NCI-H2029 treated with DMSO at 0.1 percent for 48 hours (cell line): ENCODE measurements around the gene RNF183.
"Not testable (repeated sequence)": the region's sequence is repeated elsewhere in the genome, so short reads cannot be mapped to it uniquely, and the experiment has no call there.

Experiments used
- DNase-seq: peaks from one replicate; lab custom pipeline; 2025; lab: John Stamatoyannopoulos, UW

RNF183 gene

DNA sequence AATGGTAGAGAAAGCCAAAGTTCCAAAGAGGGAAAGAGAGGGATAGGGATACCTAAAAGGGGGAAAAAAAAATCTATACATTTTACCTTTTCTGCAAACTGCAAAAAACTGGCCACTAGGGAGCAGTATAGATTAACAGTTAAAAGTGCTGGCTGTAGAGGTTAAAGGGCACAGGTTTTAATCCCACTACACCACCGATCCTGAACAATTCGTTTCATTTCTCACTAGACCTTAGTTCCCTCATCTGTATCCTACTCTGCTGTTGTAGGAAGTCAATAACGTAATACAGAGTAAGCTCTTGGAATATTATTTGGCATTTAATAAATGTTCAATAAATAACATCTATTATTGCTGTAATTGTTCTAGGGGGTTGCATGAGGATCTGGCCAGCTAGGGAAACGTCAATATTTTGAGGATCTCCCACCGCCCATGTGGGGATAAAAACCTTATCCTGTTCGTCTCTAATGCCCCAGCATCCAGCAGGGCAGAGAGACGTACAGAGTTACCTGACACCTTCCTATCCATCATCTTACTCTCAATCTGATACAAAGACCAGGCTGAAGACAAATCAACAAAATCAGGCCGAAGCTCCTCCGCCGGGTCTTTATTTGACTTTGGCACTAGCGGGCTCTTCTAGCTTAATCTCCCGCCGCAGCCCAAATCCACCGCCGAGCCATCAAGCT is 28.6 kb downstream of the RNF183 start:
- DNase-seq, result peak; percentile 59

DNA sequence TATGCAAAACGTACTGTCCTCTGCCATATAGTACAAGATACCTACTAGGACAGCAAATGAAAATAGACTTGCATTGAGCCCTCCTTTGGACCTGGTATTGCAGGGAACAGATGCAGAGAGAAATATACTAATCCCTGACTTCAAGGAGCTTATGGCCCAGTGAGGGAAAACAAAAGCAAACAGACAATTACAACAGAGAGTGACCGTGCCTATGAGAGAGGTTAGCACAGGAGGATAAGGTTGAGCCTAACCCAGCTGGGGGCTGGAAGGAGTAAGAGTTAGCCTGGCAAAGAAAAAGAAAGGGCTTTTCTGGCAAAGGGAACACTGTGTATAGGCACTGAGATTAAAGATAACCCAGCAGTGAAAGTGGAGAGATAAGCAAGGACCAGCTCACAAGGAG is 33.3 kb downstream of the RNF183 start:
- DNase-seq, result no peak

DNA sequence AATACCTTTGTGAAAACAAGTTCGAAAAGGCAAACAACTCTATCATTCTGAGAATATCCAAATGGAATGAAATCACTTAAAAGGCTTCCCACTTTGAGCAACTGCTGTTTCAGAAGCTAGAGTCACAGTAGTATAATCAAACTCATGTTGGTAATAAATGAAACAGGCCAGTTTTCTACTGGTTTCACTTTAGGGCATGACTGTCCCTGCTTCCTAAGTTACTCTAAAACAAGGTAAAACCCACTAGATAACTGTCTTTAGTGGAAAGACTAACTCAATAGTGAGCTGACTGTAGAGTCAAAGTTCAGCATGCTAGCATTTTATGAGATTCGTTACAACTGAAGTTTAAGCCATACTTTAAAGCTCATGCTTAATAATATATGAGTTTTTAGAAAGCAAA is 33.8 kb downstream of the RNF183 start:
- DNase-seq, result no peak

DNA sequence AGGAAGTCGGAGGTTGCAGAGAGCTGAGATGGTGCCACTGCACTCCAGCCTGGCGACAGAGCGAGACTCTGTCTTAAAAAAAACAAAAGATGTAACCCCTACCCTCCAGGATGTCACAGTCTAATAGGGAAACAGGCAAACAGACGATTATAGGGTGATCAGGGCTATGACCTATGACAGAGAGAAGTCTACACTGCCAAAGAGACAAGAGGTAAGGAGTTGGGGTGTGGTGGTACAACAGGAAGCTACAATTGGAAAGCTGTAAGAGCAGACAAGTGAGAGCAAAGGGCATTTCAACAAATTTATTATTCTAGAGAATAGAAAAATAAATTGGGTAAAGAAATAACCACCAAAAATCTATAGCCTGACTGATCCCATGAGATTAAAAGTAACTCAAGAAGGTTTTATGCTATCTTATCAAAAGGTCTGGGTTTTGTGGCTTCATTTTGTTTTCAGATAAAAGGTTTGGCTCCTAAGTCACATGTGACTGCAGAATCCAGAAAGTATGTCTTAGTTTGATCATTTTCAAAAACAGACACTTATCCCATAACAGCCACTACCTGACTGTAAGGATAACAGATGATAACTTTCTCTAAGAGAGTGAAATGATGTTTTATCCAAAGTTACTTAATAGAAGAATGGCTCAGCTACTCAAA is 35.1 kb downstream of the RNF183 start:
- DNase-seq, result no peak

DNA sequence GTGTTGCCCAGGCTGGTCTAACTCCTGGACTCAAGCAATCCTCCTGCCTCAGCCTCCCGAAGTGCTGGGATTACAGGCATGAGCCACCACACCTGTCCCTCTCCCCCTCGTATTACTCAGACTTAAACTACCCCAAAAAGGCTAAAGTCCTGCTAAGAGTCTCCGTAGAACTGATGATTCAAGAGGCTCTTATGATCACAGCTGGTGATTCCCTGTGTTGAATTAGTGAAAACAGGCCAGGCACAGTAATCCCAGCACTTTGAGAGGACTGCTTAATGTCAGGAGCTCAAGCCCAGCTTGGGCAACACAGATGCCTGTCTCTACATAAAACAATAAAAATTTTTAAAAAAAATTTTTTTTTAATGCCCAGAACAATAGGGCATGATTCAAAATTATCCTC is 37.0 kb downstream of the RNF183 start:
- no peak for DNase-seq

DNA sequence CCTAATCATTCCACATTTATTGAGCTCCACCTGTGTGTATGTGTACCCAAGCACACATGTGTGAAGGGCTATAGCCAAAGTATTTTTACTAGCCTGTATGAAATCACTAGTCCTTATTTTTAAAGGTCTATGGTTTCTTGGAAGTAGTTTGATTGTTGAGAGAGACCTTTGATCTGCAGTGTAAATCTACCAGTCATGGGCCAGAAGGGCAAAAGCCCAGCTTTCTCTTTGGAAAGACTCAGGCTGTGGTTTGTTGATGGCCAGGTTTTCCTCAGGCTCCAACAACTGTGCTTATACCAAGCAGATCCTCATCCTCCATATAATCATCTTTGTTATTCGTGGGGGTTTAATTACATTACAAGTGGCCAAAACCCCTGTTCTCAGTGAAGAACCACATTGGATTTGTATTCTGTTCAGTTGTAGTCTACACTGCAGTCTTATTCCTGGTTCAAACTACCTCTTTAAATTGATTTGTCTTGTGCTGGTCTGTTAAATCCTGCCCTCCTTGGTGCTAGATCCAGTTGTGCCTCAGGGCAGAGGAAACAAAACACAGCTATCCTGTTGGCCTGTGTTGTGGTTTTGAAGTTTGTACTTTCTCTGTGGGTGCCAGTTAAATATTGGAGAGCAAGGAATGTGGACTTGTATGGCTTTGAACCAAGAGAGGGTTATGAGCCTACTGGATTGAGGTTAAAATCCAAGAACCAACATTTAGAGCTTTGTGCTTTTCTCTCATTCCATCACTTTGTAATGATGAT is 41.1 kb downstream of the RNF183 start:
- DNase-seq, result no peak

DNA sequence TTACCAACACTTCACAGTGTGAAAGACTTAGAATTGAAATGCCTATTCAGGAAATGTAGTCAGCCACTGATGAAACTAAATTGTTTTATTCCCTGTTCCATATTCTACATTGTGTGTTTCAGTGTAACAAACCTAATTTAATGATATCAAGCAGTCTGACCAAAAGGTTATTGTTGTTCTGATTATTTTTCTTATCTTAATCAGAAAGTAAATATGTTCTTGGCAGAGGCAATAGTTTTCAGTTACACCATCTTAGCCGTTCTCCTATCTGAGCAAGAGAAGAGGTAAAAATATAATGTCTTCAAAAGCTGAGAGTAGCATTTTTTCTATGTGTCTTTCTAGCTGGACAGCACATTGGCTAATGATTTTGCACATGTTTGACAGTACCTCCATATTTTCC is 44.9 kb downstream of the RNF183 start:
- no peak for DNase-seq

DNA sequence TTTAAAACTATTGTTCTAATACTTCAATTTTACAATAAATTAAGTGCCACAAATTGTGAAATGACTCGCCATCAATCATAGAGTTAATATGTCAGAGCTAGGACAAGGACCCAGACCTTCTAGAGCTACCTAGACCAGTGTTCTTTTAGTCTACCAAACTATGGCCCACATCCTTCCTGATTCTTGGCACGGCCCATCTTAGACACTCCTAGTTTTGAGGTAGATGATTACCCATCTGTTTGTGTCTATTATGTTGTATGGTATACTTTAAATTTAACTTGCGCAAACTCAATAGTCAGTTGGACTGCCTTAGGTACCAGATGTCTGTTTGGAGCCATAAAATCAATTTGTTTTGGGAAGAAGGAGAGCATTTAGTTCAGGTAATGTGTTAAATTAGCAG is 45.3 kb downstream of the RNF183 start:
- DNase-seq, result no peak

DNA sequence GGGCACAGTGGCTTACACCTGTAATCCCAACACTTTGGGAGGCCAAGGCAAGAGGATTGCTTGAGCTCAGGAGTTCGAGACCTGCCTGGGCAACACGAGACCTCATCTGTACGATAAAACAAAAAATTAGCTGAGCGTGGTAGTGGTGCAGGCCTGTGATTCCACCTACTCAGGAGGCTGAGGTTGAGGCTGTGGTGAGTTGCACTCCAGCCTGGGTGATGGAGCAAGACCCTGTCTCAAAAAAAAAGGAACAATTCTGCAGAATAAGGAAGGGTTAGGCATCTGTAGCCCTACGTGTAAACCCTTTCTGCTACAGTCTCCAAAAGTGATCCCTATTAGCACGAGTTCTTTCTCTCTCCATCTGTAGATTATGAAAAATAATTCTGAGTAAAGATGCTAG is 47.7 kb downstream of the RNF183 start:
- no peak for DNase-seq

DNA sequence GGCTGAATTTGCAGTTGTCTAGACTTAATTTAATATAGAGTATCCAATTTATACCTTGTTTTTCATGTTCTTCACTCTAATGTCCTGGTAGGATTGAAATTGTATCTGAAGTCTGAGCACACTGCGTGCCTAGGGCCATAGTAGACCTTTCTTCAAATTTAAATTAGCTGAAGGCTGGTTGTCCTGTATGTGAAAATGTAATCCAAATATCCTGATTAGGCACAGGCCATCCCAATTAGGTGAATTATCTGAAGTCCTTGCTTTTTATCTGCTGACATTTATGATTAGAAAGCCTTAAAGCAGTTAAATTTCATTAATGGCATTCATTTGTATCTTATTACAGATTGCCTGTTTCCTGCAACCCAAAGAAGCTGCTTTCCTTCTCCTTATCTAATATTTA is 48.2 kb downstream of the RNF183 start:
- DNase-seq, result no peak

DNA sequence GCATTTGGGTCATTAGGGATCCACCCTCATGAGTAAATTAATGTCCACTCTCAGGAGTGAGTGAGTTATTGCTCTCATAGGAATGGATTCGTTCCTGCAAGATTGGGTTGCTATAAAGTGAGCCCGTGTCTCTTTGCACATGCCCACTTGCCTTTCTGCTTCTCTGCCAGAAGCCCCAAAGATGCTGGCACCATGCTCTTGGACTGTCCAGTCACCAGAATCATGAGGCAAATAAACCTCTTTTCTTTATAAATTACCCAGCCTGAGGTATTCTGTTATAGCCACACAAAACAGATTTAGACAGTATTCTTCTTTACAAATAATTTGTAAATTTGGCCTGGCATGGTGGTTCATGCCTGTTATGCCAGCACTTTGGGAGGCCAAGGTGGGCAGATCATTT is 52.4 kb downstream of the RNF183 start:
- no peak for DNase-seq

DNA sequence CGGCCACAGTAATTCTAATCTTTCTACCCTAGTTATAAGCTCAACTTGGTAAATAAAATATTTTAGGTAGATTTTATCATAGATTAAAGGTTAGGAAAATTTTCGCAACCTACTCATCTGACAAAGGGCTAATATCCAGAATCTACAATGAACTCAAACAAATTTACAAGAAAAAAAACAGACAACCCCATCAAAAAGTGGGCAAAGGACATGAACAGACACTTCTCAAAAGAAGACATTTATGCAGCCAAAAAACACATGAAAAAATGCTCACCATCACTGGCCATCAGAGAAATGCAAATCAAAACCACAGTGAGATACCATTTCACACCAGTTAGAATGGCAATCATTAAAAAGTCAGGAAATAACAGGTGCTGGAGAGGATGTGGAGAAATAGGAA is 53.5 kb downstream of the RNF183 start:
- not testable (repeated sequence) for DNase-seq

DNA sequence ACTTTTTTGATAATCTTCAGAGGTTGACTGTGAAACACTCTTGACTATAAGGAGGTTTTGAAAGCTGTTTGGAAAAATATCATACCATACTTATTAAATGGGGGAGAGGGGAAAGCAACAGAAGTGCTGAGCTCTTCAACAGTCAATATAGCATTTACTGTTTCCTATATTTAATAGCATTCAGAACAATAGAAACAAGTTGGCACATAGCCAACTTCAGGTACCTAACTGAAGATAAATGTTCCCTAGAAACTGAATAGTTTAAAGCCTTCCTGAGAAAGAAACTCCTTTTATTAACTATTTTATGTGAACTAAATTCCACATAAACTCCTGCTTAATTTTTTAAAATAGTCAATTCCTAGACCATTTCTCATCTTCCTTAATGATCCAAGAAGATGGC is 55.5 kb downstream of the RNF183 start:
- no peak for DNase-seq
